Activated naive CD4-positive, alpha-beta T cell treated with anti-CD3 and anti-CD28 coated beads, Interleukin-2, amount 50 U/mL, for 72 hours (primary cell): ENCODE results near the gene RAD52. TPM values are rescaled to one million over a fixed set of nuclear protein-coding genes. Genes with fewer than 3 reads are reported as not detected.
A peak's percentile ranks its signal among the peaks of the same experiment; 100 is the strongest.

ENCODE experiments used
- ATAC-seq, 2 donors: fragments of 150-1000 bp; cut with Tn5 transposase; 2 replicates each; pipeline ENCODE4 v1.10.0; 2021; ENCODE audit warnings: mild to moderate bottlenecking in 2 of 2, moderate library complexity in 2 of 2
- DNase-seq, 2 donors: peaks; one replicate each; pipeline ENCODE4 v3.0.0; 2021 to 2022; ENCODE audit warnings: low spot score in 2 of 2
- H3K27ac Mint-ChIP-seq, 2 donors: one replicate each; pipeline ENCODE4 v1.8.0; 2022; ENCODE audit warnings: mild to moderate bottlenecking in 2 of 2, mixed read lengths in 2 of 2
- H3K36me3 Mint-ChIP-seq, 2 donors: one replicate each; pipeline ENCODE4 v1.8.0; 2022; ENCODE audit warnings: mixed read lengths in 2 of 2
- H3K9me3 Mint-ChIP-seq, 2 donors: one replicate each; pipeline ENCODE4 v1.8.0; 2022; ENCODE audit warnings: mixed read lengths in 2 of 2
- total RNA-seq, 2 donors: library from RNA; stranded (reverse); gene quantifications; one replicate each; pipeline ENCODE4 v1.2.3, GENCODE V29; 2022

RAD52 gene
- total RNA-seq, 2 donors from 2014 or later: 3.1 to 19.0 TPM

GRCh38 chr12:976644-977043 lies 27.1 kb upstream of the RAD52 start:
- ATAC-seq: no peak
- no peaks in the 10 kb centered on the region for H3K36me3 Mint-ChIP-seq
- H3K9me3 Mint-ChIP-seq: no peaks in the 10 kb centered on the region
- H3K27ac Mint-ChIP-seq: no peak overlapping the region
- DNase-seq: no peak

- no peaks in the 10 kb centered on the region for H3K9me3 Mint-ChIP-seq
- H3K27ac Mint-ChIP-seq: no peak overlapping the region
- DNase-seq (no peak), ATAC-seq (no peak)
- H3K36me3 Mint-ChIP-seq: no peaks in the 10 kb centered on the region
Observed at GRCh38 chr12:974271-974862, 24.9 kb upstream of the RAD52 start.

- Mint-ChIP-seq H3K27ac (no peak overlapping the region), H3K9me3 (no peaks in the 10 kb centered on the region), H3K36me3 (no peaks in the 10 kb centered on the region)
- DNase-seq (no peak), ATAC-seq (no peak)
Observed at GRCh38 chr12:971991-972390, 22.5 kb upstream of the RAD52 start.

- H3K9me3 Mint-ChIP-seq: no peaks in the 10 kb centered on the region
- H3K36me3 Mint-ChIP-seq: no peaks in the 10 kb centered on the region
- ATAC-seq: no peak
- DNase-seq: no peak
- no peak overlapping the region for H3K27ac Mint-ChIP-seq
Observed at GRCh38 chr12:969821-970220, 20.3 kb upstream of the RAD52 start.

GRCh38 chr12:968545-968944 lies 19.1 kb upstream of the RAD52 start:
- Mint-ChIP-seq H3K27ac (no peak overlapping the region), H3K36me3 (no peaks in the 10 kb centered on the region), H3K9me3 (no peaks in the 10 kb centered on the region)
- DNase-seq: no peak
- ATAC-seq: no peak

- ATAC-seq (no peak), DNase-seq (no peak)
- Mint-ChIP-seq H3K36me3 (no peaks in the 10 kb centered on the region), H3K27ac (no peak overlapping the region), H3K9me3 (no peaks in the 10 kb centered on the region)
Observed at GRCh38 chr12:967641-968040, 18.1 kb upstream of the RAD52 start.

GRCh38 chr12:966724-967123 lies 17.2 kb upstream of the RAD52 start:
- ATAC-seq (no peak), DNase-seq (no peak)
- H3K27ac Mint-ChIP-seq: no peak overlapping the region
- H3K36me3 Mint-ChIP-seq: no peaks in the 10 kb centered on the region
- no peaks in the 10 kb centered on the region for H3K9me3 Mint-ChIP-seq

- no peak overlapping the region for H3K27ac Mint-ChIP-seq
- no peaks in the 10 kb centered on the region for H3K36me3 Mint-ChIP-seq
- no peak for DNase-seq
- ATAC-seq: no peak
- H3K9me3 Mint-ChIP-seq: no peaks in the 10 kb centered on the region
Observed at GRCh38 chr12:958588-959123, 9.2 kb upstream of the RAD52 start.

- no peaks in the 10 kb centered on the region for H3K9me3 Mint-ChIP-seq
- DNase-seq (no peak), ATAC-seq (no peak)
- H3K27ac Mint-ChIP-seq: no peak overlapping the region
- no peaks in the 10 kb centered on the region for H3K36me3 Mint-ChIP-seq
Observed at GRCh38 chr12:955939-956338, 6.4 kb upstream of the RAD52 start.

- ATAC-seq (no peak), DNase-seq (no peak)
- Mint-ChIP-seq H3K27ac (no peak overlapping the region), H3K36me3 (no peaks in the 10 kb centered on the region), H3K9me3 (no peaks in the 10 kb centered on the region)
Observed at GRCh38 chr12:954741-955140, 5.2 kb upstream of the RAD52 start.

- Mint-ChIP-seq H3K27ac (no peak overlapping the region), H3K36me3 (peaks cover 6 to 8% of the 10 kb centered on the region in 2 donors), H3K9me3 (no peaks in the 10 kb centered on the region)
- ATAC-seq (no peak), DNase-seq (no peak)
Observed at GRCh38 chr12:953776-954175, 4.3 kb upstream of the RAD52 start.

GRCh38 chr12:951176-951575 lies 1.7 kb upstream of the RAD52 start:
- DNase-seq (no peak), ATAC-seq (no peak)
- Mint-ChIP-seq H3K9me3 (no peaks in the 10 kb centered on the region), H3K27ac (peak overlapping the region in 1 of 2 donors; percentile 16), H3K36me3 (peaks cover 9 to 24% of the 10 kb centered on the region in 2 donors)

- no peaks in the 10 kb centered on the region for H3K9me3 Mint-ChIP-seq
- H3K36me3 Mint-ChIP-seq: peaks cover 9 to 38% of the 10 kb centered on the region in 2 donors
- ATAC-seq: no peak
- DNase-seq: no peak
- H3K27ac Mint-ChIP-seq: peak overlapping the region in 1 of 2 donors; percentile 92
Observed at GRCh38 chr12:948238-948637, 1.3 kb downstream of the RAD52 start.

GRCh38 chr12:946631-947030 lies 2.9 kb downstream of the RAD52 start:
- peaks cover 9 to 38% of the 10 kb centered on the region in 2 donors for H3K36me3 Mint-ChIP-seq
- peak; percentile 23 to 25 for ATAC-seq
- DNase-seq: no peak
- no peaks in the 10 kb centered on the region for H3K9me3 Mint-ChIP-seq
- H3K27ac Mint-ChIP-seq: peak overlapping the region; percentile 31 to 78

GRCh38 chr12:946212-946611 lies 3.3 kb downstream of the RAD52 start:
- ATAC-seq (no peak), DNase-seq (no peak)
- Mint-ChIP-seq H3K9me3 (no peaks in the 10 kb centered on the region), H3K27ac (peak overlapping the region in 1 of 2 donors; percentile 78), H3K36me3 (peaks cover 9 to 38% of the 10 kb centered on the region in 2 donors)

GRCh38 chr12:944211-944610 lies 5.3 kb downstream of the RAD52 start:
- peaks cover 5 to 36% of the 10 kb centered on the region in 2 donors for H3K36me3 Mint-ChIP-seq
- no peaks in the 10 kb centered on the region for H3K9me3 Mint-ChIP-seq
- DNase-seq (no peak), ATAC-seq (no peak)
- H3K27ac Mint-ChIP-seq: peak overlapping the region; percentile 68 to 83

GRCh38 chr12:943051-943450 lies 6.4 kb downstream of the RAD52 start:
- Mint-ChIP-seq H3K36me3 (peaks cover 0 to 26% of the 10 kb centered on the region in 2 donors), H3K9me3 (no peaks in the 10 kb centered on the region), H3K27ac (peak overlapping the region in 1 of 2 donors; percentile 26)
- DNase-seq (no peak), ATAC-seq (no peak)

- Mint-ChIP-seq H3K27ac (peak overlapping the region in 1 of 2 donors; percentile 77), H3K36me3 (peaks cover 0 to 3% of the 10 kb centered on the region in 2 donors), H3K9me3 (no peaks in the 10 kb centered on the region)
- no peak for ATAC-seq
- DNase-seq: no peak
Observed at GRCh38 chr12:938810-939209, 10.7 kb downstream of the RAD52 start.
